HG03095 (cell line): Measurements from ENCODE around the gene SAMD13.

Experiments used
- ATAC-seq: cut with Tn5 transposase; IDR thresholded peaks from one replicate; pipeline ENCODE4 v1.9.1; 2021; ENCODE audit warnings: moderate library complexity; ENCODE audit not compliant: unreplicated experiment

Gene SAMD13

GRCh38 chr1:84339503-84339902, 38.0 kb downstream of the SAMD13 start:
- no peak for ATAC-seq

- no peak for ATAC-seq
These were observed 42.8 kb downstream of the SAMD13 start for GRCh38 chr1:84344286-84344685.

DNA sequence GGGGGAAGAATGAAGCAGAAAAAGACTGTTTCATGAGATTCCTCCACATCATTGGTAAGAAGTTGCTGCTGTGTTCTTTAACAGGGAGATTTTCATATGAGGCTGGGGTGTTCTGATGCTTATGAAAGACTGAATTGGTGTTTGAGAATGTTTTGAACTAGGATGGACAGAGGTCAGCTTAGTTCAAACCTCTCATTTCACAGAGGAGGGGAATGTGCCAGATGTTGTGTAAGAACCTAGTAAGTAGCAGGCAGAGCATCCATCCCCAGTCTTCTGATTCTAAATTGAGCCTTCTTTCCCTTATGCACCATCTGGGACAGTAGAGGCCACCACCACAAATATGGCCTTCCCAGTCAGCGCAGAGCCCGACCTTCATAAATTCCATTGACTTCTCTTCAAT, 43.7 kb downstream of the SAMD13 start:
- ATAC-seq: no peak

DNA sequence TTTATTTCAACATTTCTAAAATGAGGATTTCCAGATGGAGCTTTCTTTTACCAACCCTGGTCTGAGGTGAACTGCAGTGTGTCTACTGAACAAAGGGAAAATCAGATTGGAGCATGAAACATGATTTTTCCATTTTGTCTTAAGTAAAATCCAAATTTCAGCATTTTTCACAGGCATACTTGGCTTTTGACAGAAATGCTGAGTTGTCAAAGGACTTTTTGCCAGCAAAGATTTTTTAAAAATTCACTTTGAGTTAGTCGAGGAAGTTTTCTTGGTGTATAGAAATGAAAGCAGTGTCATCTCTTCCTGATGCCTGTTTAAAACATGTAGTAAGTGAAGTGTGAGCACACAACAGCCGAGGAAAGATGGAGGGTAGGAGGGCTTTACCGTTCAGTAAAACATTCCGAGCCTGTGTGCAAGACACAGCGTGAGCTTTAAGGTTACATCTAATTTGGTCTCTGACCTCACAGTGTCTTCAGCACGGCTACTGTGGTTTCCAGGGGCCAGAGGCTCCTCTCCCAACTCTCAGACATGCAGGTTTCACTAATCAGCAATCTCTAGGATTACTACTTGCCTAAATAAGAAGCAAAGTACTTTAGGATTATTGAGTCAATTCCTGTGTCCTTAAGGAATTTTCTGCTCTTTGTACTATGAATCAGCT, 45.9 kb downstream of the SAMD13 start:
- no peak for ATAC-seq

DNA sequence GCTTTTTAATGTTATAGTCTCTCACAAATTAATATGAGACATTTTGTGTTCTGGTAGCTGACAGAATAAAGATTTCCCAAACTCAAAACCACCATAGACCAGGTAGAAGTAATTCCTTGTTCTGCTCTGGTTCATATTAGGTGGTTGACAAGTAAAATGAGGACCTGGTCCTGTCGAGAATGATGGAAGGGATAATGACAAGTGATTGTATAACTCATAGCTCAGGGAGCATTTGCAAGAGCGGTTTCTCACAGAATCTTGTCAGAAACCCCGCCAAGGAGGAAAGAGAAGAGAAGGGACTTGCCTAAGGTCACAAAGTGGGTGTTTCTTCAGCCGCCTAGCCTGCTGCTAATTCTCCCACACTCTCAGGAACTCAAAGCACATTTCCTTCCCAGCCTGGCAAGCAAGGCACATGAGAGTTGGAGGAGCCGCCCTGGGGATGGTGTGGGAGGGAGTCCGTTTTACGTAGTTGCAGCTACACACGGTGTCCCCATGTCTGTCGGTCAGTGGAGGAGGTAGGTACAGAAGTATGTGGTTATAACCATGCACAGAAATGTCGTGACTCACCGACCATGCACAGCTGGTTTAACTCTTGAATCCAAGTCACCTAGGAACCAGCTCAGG, 46.5 kb downstream of the SAMD13 start:
- no peak for ATAC-seq

DNA sequence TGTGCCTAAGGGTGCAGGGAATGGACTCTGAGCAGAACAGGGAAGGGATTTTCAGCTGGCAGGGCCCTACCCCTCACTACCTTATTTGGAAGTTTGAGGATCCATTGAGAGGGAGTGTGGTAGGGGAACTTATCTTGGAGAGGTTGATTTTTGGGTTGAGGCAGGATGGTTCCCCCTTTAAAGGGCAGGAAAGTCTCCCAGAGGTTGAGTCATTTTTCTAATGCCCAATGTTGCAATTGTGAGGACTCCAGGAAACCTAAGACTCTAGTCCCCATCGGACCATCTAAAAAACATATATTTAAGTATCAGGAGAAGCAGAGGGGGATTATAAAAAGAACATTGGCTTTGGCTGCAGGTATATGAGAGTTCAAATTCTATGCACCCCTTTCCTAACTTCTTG, 47.3 kb downstream of the SAMD13 start:
- no peak for ATAC-seq

DNA sequence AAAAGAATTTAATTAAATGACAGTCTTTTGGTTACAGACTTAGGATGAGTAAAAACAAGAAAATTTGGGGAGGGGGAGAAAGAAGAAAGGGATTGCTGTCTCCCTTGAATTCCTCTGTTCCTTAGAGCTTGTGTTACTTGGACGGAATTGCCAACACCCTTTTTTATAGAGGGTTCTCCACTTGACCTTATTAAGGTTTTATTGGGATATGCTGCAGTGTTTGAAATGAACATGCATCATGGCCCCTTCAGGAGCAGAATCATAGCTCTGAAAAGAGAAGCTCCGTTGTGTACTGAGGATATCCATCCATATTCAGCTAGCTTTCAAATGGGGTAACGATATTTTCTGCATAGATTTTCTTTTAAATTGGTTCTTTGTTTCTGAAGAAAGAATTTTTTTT, 48.6 kb downstream of the SAMD13 start:
- ATAC-seq: no peak

DNA sequence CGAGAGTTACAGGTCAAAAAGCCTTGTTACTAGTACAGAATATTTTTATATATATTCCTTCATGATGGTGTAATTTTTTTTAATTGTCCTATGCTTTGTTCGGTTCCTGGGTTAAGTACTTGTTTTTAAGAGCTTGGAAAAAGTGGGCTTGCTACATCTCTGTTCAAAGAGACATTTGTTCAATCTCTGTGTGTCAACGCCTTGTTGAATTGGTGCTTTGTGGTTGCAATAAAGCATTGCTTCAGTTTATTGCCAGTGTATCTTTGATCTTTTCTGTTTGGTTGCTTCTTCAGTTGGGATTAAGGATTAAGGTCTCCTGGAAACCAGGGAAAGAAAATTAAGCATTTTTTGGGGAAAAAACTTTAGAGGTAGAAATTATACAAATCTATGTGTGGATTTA, 49.0 kb downstream of the SAMD13 start:
- no peak for ATAC-seq

DNA sequence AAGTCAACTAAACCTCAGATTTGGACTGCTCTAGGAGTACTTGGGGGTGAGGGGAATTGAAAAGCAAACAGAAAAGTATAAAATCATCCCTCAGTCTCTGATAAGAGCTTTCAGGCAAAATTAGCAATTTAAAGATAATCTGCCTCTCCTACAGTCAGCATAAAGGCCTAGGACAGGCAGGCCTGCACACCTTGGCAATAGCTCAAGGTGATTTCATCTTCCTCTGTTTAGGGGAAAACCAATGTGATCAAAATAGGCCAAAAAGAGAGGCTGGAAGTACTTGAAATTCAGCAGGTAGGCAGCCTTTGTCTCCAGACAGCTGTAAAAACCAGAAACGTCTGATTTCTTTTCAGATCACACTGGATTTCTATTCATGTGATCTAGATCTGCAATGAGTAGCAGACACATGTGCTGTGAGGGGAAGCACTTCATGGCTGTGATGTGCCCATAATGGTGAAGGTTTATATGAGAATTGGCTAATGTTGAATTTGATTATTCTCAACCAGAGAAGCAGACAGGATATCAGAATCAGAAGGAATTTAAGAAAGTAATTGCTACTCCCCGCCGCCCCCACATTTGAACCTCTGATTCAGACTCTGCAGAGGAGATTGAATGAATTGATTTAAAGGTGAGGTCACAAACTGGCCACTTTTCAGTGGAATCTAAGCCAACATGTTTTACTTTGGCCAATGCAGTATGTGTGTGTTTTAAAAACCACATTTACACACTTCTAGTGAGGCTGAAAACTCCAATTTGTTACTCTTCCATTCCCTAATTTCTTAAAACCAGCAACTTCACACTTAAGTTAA, 51.0 kb downstream of the SAMD13 start:
- ATAC-seq: no peak

- ATAC-seq: no peak
These were observed 52.2 kb downstream of the SAMD13 start for GRCh38 chr1:84353695-84354094.

DNA sequence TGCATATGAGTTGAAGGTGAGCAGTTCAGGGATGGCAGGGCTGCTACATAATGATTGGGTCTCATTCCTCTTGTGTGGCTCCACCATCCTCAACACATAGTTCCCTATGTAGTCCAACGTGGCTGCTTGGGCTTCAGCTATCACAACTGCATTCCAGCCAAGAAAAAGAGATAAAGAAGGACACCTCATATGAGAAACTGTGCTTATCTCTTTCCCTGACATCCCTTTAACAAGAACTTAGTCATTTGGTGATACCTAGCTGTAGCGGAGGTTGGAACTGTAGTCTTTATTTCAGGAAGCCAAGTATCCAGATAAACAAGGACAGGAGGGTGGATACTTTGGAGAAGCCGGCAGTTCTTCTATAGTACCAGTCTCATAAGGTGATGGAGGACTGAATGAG, 54.0 kb downstream of the SAMD13 start:
- ATAC-seq: no peak

DNA sequence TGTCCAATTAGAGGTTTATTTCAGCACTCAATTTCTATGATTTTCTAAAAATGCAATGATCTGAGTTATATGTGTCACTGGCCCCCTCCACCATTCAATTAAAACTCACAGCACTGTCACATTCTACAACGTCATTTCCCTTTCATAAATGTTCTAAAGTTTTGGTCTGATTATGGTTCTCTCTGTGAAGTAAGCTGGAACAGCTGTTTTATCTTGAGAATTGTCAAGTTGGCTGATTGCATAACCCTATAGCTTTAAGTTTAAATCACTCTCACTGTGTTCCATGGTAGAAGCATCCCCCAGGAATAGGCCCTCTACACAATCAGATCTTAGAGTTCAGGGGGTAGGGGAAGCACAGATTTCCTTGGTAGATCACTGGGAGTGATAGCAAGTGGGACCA, 55.4 kb downstream of the SAMD13 start:
- no peak for ATAC-seq

DNA sequence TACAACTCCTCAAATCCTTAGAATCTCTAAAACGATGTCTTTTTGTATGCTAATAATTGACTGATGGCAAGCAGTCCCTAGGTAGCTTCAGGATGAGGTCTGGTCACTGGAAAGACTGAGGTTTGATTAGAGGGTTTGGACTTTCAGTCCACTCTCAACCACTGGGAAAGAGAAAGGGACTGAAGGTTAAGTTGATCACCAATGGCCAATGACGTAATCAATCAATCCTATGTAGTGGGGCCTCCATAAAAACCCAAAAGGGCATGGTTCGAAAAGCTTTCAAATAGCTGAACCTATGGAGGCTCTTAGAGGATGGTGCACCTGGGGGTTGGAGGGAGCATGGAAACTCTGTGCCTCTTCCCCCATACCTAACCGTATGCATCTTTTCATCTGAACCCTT, 57.2 kb downstream of the SAMD13 start:
- ATAC-seq: no peak

- ATAC-seq: no peak
These were observed 58.8 kb downstream of the SAMD13 start for GRCh38 chr1:84360316-84360715.

GRCh38 chr1:84361796-84362195, 60.3 kb downstream of the SAMD13 start:
- ATAC-seq: no peak

DNA sequence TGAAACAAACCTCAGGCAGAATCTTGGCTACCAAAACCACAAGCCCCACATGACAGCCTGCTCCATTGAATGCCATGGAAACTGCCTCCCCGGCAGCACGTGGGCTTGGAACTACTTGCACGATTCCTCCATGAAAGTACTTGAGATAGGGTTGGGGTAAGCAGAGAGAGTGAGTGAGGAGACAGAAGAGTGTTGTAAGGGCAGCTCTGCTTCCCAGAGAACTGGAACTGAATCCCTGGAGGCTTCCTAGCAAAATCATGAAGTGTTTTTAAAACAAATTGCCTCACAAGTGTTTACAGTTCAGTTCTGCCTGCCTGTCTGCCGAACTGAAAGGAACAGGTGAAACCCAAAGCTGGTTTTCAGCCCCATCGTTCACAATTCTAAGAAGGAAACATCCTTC, 61.5 kb downstream of the SAMD13 start:
- ATAC-seq: no peak

GRCh38 chr1:84363622-84364021, 62.1 kb downstream of the SAMD13 start:
- no peak for ATAC-seq

DNA sequence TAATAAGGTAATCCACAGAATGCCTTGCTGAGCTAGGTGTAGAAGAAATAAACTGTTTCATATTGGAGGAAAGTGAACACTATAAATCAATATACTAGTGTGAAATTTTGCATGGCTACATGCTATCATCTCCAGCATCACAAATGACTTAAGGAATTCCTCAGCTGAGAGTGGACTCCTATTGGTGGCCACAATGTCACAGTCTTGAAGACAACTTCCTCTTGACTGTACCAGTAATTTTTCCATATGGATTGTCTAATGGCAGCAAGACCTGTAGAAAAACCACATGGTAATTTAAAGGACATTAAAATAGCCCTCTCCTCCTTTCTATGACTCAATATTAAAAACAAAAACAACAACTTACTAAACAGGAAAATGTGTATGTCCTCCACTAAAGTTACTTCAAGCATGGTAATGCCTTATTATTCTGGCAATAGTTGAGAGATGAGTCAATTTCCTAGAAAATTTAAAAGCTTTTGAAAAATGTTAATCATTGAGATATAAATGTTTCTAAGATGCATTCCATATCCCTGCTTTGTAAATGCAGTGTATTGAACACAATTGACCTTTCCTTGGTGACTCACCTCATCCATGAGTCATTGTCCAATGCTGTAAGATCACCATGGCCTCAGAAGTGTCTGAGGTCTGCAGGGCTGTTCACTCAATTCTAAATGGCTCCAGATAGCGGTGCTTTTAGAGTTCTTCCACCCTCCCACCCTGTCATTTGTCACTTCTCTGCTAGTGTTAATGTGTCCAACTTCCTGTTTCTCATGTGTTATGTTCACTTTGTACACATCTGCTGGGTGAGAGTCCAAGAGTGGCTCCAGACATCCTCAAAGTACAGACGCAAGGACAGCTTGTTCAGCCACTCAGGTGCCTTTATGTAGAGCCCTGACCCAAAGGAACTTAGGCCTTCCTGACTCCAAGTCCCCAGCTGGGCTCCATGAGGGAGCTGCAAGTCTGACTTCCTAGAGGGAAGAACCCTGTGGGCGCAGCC, 64.0 kb downstream of the SAMD13 start:
- ATAC-seq: no peak

GRCh38 chr1:84366786-84367185, 65.3 kb downstream of the SAMD13 start:
- ATAC-seq: no peak

GRCh38 chr1:84367219-84367618, 65.7 kb downstream of the SAMD13 start:
- ATAC-seq: no peak

DNA sequence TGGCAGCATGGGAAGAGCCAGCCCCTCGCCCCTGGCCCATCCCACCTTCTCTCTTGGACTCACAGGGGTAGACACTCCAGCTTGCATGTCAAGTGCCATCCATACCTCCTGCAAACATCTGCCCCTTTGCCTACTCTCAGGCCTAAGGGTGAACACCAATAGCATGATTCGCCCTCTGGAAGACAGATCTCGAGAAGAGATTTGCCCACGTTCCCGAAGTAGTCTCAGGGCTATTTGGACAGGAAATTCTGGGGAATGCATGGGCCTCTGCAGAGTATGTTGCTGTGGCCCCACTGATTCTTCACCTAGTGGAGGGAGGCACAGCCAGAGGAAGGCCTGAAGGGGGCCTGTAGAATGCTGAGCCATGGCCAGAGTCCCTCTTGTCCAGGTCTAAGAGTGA, 66.9 kb downstream of the SAMD13 start:
- ATAC-seq: no peak
